IMR-90 (cell line): ENCODE data around the gene ABCA5. TPM values are rescaled to one million over a fixed set of nuclear protein-coding genes. Genes with fewer than 3 reads are reported as not detected.
A peak's percentile ranks its signal among the peaks of the same experiment; 100 is the strongest.

Source experiments
- ATAC-seq: fragments of 200-7000 bp; cut with Tn5 transposase; 2 replicates; pipeline ENCODE4 v1.9.1; 2020; ENCODE audit warnings: low read depth, mild to moderate bottlenecking, moderate library complexity
- BruUV-seq: library from RNA; stranded (reverse); fragments of 400-500 nt; replicated peaks from 2 replicates; lab custom pipeline; 2021; lab: Mats Ljungman, UMichigan
- CTCF ChIA-PET: fragments of 300-600 bp; formaldehyde crosslinking; extraction: SDS; loops from one replicate; lab custom pipeline; 2021; ENCODE audit warnings: antibody characterized with exemption; lab: Yijun Ruan, JAX
- POLR2A ChIA-PET: fragments of 300-600 bp; sonication (Branson Sonifier 250); formaldehyde crosslinking; loops from one replicate; lab custom pipeline; 2022; ENCODE audit warnings: antibody characterized with exemption; ENCODE audit not compliant: unreplicated experiment; lab: Charles Lee
- DNase-seq: peaks from one replicate; pipeline ENCODE4 v3.0.0; 2013
- H2AFZ ChIP-seq: replicated peaks from 2 replicates; pipeline ENCODE3; 2013; ENCODE audit warnings: low read length, mild to moderate bottlenecking; ENCODE audit not compliant: poor library complexity
- H2AK5ac ChIP-seq: 2 replicates; pipeline ENCODE4 v1.6.1; 2013; ENCODE audit warnings: low read depth, low read length, inconsistent platforms
- H2AK9ac ChIP-seq: replicated peaks from 2 replicates; pipeline ENCODE3; 2013; ENCODE audit warnings: mild to moderate bottlenecking, low read depth, low read length, moderate library complexity; ENCODE audit not compliant: poor library complexity
- H2BK120ac ChIP-seq: 2 replicates; pipeline ENCODE4 v1.6.1; 2013; ENCODE audit warnings: low read depth, low read length, inconsistent platforms
- H2BK15ac ChIP-seq: 3 replicates; pipeline ENCODE4 v1.6.1; 2013; ENCODE audit warnings: low read depth, low read length, inconsistent platforms
- H2BK20ac ChIP-seq: 2 replicates; pipeline ENCODE4 v1.6.1; 2013; ENCODE audit warnings: low read depth, mild to moderate bottlenecking, inconsistent platforms, low read length, moderate library complexity
- H2BK5ac ChIP-seq: 2 replicates; pipeline ENCODE4 v1.6.1; 2013; ENCODE audit warnings: mild to moderate bottlenecking, low read depth, low read length, inconsistent platforms; ENCODE audit not compliant: poor library complexity, severe bottlenecking
- H3K14ac ChIP-seq: replicated peaks from 2 replicates; pipeline ENCODE4 v1.6.1; 2013; ENCODE audit warnings: low read depth, low read length, inconsistent platforms
- H3K18ac ChIP-seq: 2 replicates; pipeline ENCODE4 v1.6.1; 2013; ENCODE audit warnings: low read depth, low read length, control low read depth
- H3K23ac ChIP-seq: 2 replicates; pipeline ENCODE4 v1.6.1; 2013; ENCODE audit warnings: low read depth, low read length, inconsistent platforms
- H3K27ac ChIP-seq: 2 replicates; pipeline ENCODE4 v1.5.1; 2013; ENCODE audit warnings: mild to moderate bottlenecking, control low read depth, low read length; ENCODE audit not compliant: insufficient read depth
- H3K27me3 ChIP-seq: 2 replicates; pipeline ENCODE4 v1.6.1; 2013; ENCODE audit warnings: low read length; ENCODE audit not compliant: control insufficient read depth, insufficient read depth
- H3K36me3 ChIP-seq: 2 replicates; pipeline ENCODE4 v1.6.1; 2013; ENCODE audit warnings: low read length, mixed read lengths; ENCODE audit not compliant: control insufficient read depth, insufficient read depth
- H3K4ac ChIP-seq: 2 replicates; pipeline ENCODE4 v1.6.1; 2013; ENCODE audit warnings: low read depth, low read length, inconsistent platforms
- H3K4me1 ChIP-seq: 2 replicates; pipeline ENCODE4 v1.6.1; 2013; ENCODE audit warnings: low read length, mixed read lengths; ENCODE audit not compliant: control insufficient read depth, insufficient read depth
- H3K4me2 ChIP-seq: 2 replicates; pipeline ENCODE4 v1.6.1; 2013; ENCODE audit warnings: low read depth, mild to moderate bottlenecking, control low read depth, low read length, moderate library complexity
- H3K4me3 ChIP-seq: 2 replicates; pipeline ENCODE4 v1.5.1; 2013; ENCODE audit warnings: low read depth, mild to moderate bottlenecking, control low read depth, low read length, moderate library complexity; ENCODE audit not compliant: insufficient read depth
- H3K56ac ChIP-seq: 2 replicates; pipeline ENCODE4 v1.6.1; 2013; ENCODE audit warnings: low read length, inconsistent platforms; ENCODE audit not compliant: insufficient read depth; ENCODE audit errors: extremely low read depth
- H3K79me1 ChIP-seq, 2 experiments: 2 replicates each; pipeline ENCODE4 v1.6.1; 2013; ENCODE audit warnings: low read length in 2 of 2, inconsistent platforms in 1 of 2, low read depth in 1 of 2
- H3K9ac ChIP-seq: 2 replicates; pipeline ENCODE4 v1.6.1; 2013; ENCODE audit warnings: low read depth, low read length, control low read depth
- H3K9me1 ChIP-seq: 2 replicates; pipeline ENCODE4 v1.6.1; 2013; ENCODE audit warnings: low read length, inconsistent platforms; ENCODE audit not compliant: insufficient read depth
- H3K9me3 ChIP-seq: 2 replicates; pipeline ENCODE4 v1.6.1; 2013; ENCODE audit warnings: low read length; ENCODE audit not compliant: control insufficient read depth, insufficient read depth
- H4K20me1 ChIP-seq: 2 replicates; pipeline ENCODE4 v1.6.1; 2013; ENCODE audit warnings: low read length, inconsistent platforms; ENCODE audit not compliant: insufficient read depth
- H4K5ac ChIP-seq: 2 replicates; pipeline ENCODE4 v1.6.1; 2013; ENCODE audit warnings: mild to moderate bottlenecking, low read depth, low read length, control low read depth
- H4K8ac ChIP-seq, 2 experiments: 2 replicates each; pipeline ENCODE4 v1.6.1; 2013; ENCODE audit warnings: low read depth in 2 of 2, low read length in 2 of 2, control low read depth in 1 of 2, inconsistent platforms in 1 of 2
- H4K91ac ChIP-seq: 2 replicates; pipeline ENCODE4 v1.6.1; 2013; ENCODE audit warnings: low read depth, low read length, inconsistent platforms; ENCODE audit not compliant: insufficient read depth
- CHD1 ChIP-seq: IDR thresholded peaks from 2 replicates; pipeline ENCODE4 v1.6.1; 2012; ENCODE audit warnings: low read depth, low read length, improper control_type of control experiment
- CTCF ChIP-seq: conservative IDR thresholded peaks from 2 replicates; pipeline ENCODE4 v1.5.1; 2012; ENCODE audit warnings: mild to moderate bottlenecking, low read depth, low read length, improper control_type of control experiment
- RAD21 ChIP-seq: IDR thresholded peaks from 2 replicates; pipeline ENCODE4 v1.6.1; 2012; ENCODE audit warnings: low read length, improper control_type of control experiment
- SMC3 ChIP-seq: fragments of 150-350 bp; IDR thresholded peaks from 2 replicates; pipeline ENCODE4 v1.6.1; 2016; ENCODE audit warnings: low read depth, mild to moderate bottlenecking, antibody characterized with exemption, low read length, moderate library complexity
- WGBS, 2 experiments: methylation state at CpG; one replicate each; pipeline versions ENCODE4 v1.1.5 to v1.1.7; 2013; ENCODE audit warnings: missing lambda C conversion rate in 2 of 2; ENCODE audit not compliant: insufficient read length in 1 of 2; ENCODE audit errors: extremely low coverage in 2 of 2; 5-methylcytosine and 5-hydroxymethylcytosine counted together
- dilution Hi-C: fragments of 300-500 bp; cut with HindIII; formaldehyde crosslinking; loops from one replicate; pipeline ENCODE4 v1.14.3; 2018; ENCODE audit warnings: low sequenced_read_pairs; ENCODE audit not compliant: unreplicated experiment
- in situ Hi-C: fragments of 300-500 bp; cut with MboI; formaldehyde crosslinking; loops from 3 replicates; pipeline ENCODE4 v1.14.3; 2019; ENCODE audit warnings: low sequenced_read_pairs, inconsistent platforms, mixed read lengths
- intact Hi-C: fragments of 100-400 bp; cut with micrococcal nuclease; formaldehyde crosslinking; loops from 2 replicates; pipeline ENCODE4 v1.10.0; 2022
- polyA plus RNA-seq, 3 experiments: library from polyadenylated mRNA; depleted of rRNA; stranded (reverse); fragments of >200 nt; gene quantifications; 2 replicates each; pipeline ENCODE4 v1.2.3, GENCODE V29; 2012; ENCODE audit warnings: low replicate concordance in 1 of 3
- total RNA-seq: library from RNA; depleted of rRNA; stranded (reverse); fragments of >200 nt; gene quantifications from 2 replicates; pipeline ENCODE4 v1.2.3, GENCODE V29; 2012

The ABCA5 gene
- total and polyA plus RNA-seq, 2 of the 4 experiments (the other 2 are of a cell fraction): 1.3 to 2.3 TPM

GRCh38 chr17:69335058-69335457, 8.1 kb upstream of the ABCA5 start:
- POLR2A ChIA-PET: no interaction called here

More at GRCh38 chr17:69335058-69335457, 8.1 kb upstream of the ABCA5 start:
- Histone ChIP-seq H3K56ac (no peak overlapping the region), H4K5ac (no peak overlapping the region), H3K4ac (no peak overlapping the region), H3K9ac (no peak overlapping the region), H3K36me3 (no peaks in the 10 kb centered on the region), H3K18ac (no peak overlapping the region), H4K20me1 (no peaks in the 10 kb centered on the region), H3K4me3 (no peak overlapping the region), H4K8ac (no peak overlapping the region), H3K4me2 (no peak overlapping the region), H3K79me1 (no peaks in the 10 kb centered on the region), H3K9me1 (no peaks in the 10 kb centered on the region), H3K4me1 (no peaks in the 10 kb centered on the region), H2AFZ (no peak overlapping the region), H4K91ac (no peak overlapping the region), H3K23ac (no peak overlapping the region), H2BK120ac (no peak overlapping the region), H2AK9ac (no peak overlapping the region), H3K9me3 (no peaks in the 10 kb centered on the region), H2BK20ac (no peak overlapping the region), H2BK5ac (no peak overlapping the region), H3K27ac (no peak overlapping the region), H2AK5ac (no peak overlapping the region), H3K27me3 (no peaks in the 10 kb centered on the region), H3K14ac (no peak overlapping the region), H2BK15ac (no peak overlapping the region)
- CTCF ChIA-PET: interaction anchor here (0.6 to 3.6 kb wide), 7 partner anchors 8 to 1718 kb away, joined by 3 to 15 read pairs (median 3); partner anchors contain the start of gene ABCA5
- in situ Hi-C loops (no loop called here), intact Hi-C loops (loop anchor here (1.0 to 10.0 kb wide), 2 partner anchors 188 to 1290 kb away; no protein-coding TSS in a partner anchor), dilution Hi-C loops (no loop called here)
- ATAC-seq (peak; percentile 75), DNase-seq (peak; percentile 60)
- WGBS, 2 experiments: no CpG with 5 or more reads among the region's 2 CpGs
- BruUV-seq: no TSS peak
- peak; percentile 39 for TF ChIP-seq SMC3
- TF ChIP-seq RAD21: peak; percentile 62
- peak; percentile 60 for TF ChIP-seq CTCF
- no peak for TF ChIP-seq CHD1
